CD4-positive, alpha-beta T cell (primary cell): ENCODE measurements around the gene PYM1. TPM values are rescaled to one million over a fixed set of nuclear protein-coding genes. Genes with fewer than 3 reads are reported as not detected.

Source experiments
- ATAC-seq: fragments of 200-7000 bp; cut with Tn5 transposase; one replicate; pipeline ENCODE4 v1.10.0; 2022; ENCODE audit warnings: mild to moderate bottlenecking; ENCODE audit not compliant: poor library complexity
- CTCF ChIA-PET: fragments of 350-600 bp; sonication (Branson Sonifier 250); formaldehyde crosslinking; loops from one replicate; lab custom pipeline; 2021; ENCODE audit warnings: antibody characterized with exemption, inconsistent platforms; lab: Charles Lee
- POLR2A ChIA-PET: fragments of 350-600 bp; sonication (Branson Sonifier 250); formaldehyde crosslinking; loops from one replicate; lab custom pipeline; 2021; ENCODE audit warnings: antibody characterized with exemption, inconsistent platforms; lab: Charles Lee
- DNase-seq, 14 experiments: peaks; one replicate each; pipeline ENCODE4 v3.0.0-alpha.2; 2013 to 2020; ENCODE audit warnings: mixed read lengths in 2 of 14
- H3K27ac ChIP-seq, 2 donors: one replicate each; pipeline versions ENCODE4 v1.5.1 to v1.7.0; 2013; ENCODE audit warnings: low read length in 2 of 2, low read depth in 1 of 2, mild to moderate bottlenecking in 1 of 2
- H3K27me3 ChIP-seq, 2 experiments: 1 replicate in 1 of 2; 2 replicates in 1 of 2; pipeline versions ENCODE4 v1.6.1 to v1.7.0; 2013; ENCODE audit warnings: low read length in 2 of 2, control low read depth in 1 of 2, mild to moderate bottlenecking in 1 of 2, moderate library complexity in 1 of 2; ENCODE audit not compliant: insufficient read depth in 2 of 2, control insufficient read depth in 1 of 2
- H3K36me3 ChIP-seq: one replicate; pipeline ENCODE4 v1.6.1; 2013; ENCODE audit warnings: low read length, control low read depth; ENCODE audit not compliant: insufficient read depth
- H3K4me1 ChIP-seq: one replicate; pipeline ENCODE4 v1.6.1; 2013; ENCODE audit warnings: low read length, control low read depth; ENCODE audit not compliant: insufficient read depth
- H3K4me3 ChIP-seq: one replicate; pipeline ENCODE4 v1.5.1; 2013; ENCODE audit warnings: mild to moderate bottlenecking, low read length, moderate library complexity
- H3K9me3 ChIP-seq, 2 experiments: 1 replicate in 1 of 2; 2 replicates in 1 of 2; pipeline versions ENCODE4 v1.6.1 to v1.7.0; 2013; ENCODE audit warnings: low read length in 2 of 2, mild to moderate bottlenecking in 2 of 2, control low read depth in 1 of 2, moderate library complexity in 1 of 2; ENCODE audit not compliant: control insufficient read depth in 1 of 2, insufficient read depth in 1 of 2
- H3K27ac Mint-ChIP-seq: one replicate; pipeline ENCODE4 v1.8.0; 2020; ENCODE audit warnings: mixed read lengths
- H3K27me3 Mint-ChIP-seq: one replicate; pipeline ENCODE4 v1.8.0; 2021; ENCODE audit warnings: mixed read lengths
- H3K36me3 Mint-ChIP-seq: one replicate; pipeline ENCODE4 v1.8.0; 2021; ENCODE audit warnings: low read depth, mixed read lengths
- H3K4me1 Mint-ChIP-seq: one replicate; pipeline ENCODE4 v1.8.0; 2021; ENCODE audit warnings: low read depth, mixed read lengths
- H3K4me3 Mint-ChIP-seq: one replicate; pipeline ENCODE4 v1.8.0; 2020; ENCODE audit warnings: mild to moderate bottlenecking, mixed read lengths
- H3K9me3 Mint-ChIP-seq: one replicate; pipeline ENCODE4 v1.8.0; 2020; ENCODE audit warnings: mixed read lengths
- CTCF ChIP-seq: fragments of 200-600 bp; IDR thresholded peaks from one replicate; pipeline ENCODE4 v1.8.0; 2022; ENCODE audit warnings: antibody characterized with exemption, mild to moderate bottlenecking
- intact Hi-C, 2 experiments: fragments of 100-400 bp; cut with DNase I in 1 of 2; cut with micrococcal nuclease in 1 of 2; formaldehyde crosslinking; loops; one replicate each; pipeline versions ENCODE4 v1.15.1 to v1.9.0; 2023 to 2025; cut with DNase I, micrococcal nuclease
- total RNA-seq, 174 experiments: library from RNA in 2 of 174; stranded (reverse) in 2 of 174; gene quantifications; one replicate each; pipeline ENCODE4 v1.2.3 and lab custom pipeline; 2021 to 2026

The PYM1 gene
- total RNA-seq, 2 experiments from 2014 or later = 13.7 to 16.7 TPM

- DNase-seq (no peak), ATAC-seq (no peak)
- Mint-ChIP-seq H3K4me3 (peak overlapping the region; percentile 40), H3K4me1 (peaks cover 88% of the 10 kb centered on the region), H3K36me3 (peaks cover 97% of the 10 kb centered on the region), H3K27ac (peak overlapping the region; percentile 97), H3K27me3 (no peaks in the 10 kb centered on the region), H3K9me3 (no peaks in the 10 kb centered on the region)
- Histone ChIP-seq H3K27ac (peak overlapping the region; percentile 50 to 70), H3K36me3 (peaks cover 100% of the 10 kb centered on the region), H3K4me3 (no peak overlapping the region), H3K4me1 (peaks cover 94% of the 10 kb centered on the region), H3K27me3 (no peaks in the 10 kb centered on the region), H3K9me3 (no peaks in the 10 kb centered on the region)
- no peak for TF ChIP-seq CTCF
- intact Hi-C loops = no loop called here
- CTCF ChIA-PET = interaction anchor here (5.4 kb wide), 1 partner anchor 10 kb away, joined by 86 read pairs; the partner anchor contains the start of genes DGKA and PYM1
- POLR2A ChIA-PET = interaction anchor here (3.3 to 18.6 kb wide), 3 partner anchors 10 to 120 kb away, joined by 57 to 251 read pairs (median 109); partner anchors contain the start of genes DGKA, ORMDL2, PYM1 and RAB5B
Observed at GRCh38 chr12:55937981-55938380, 10.3 kb upstream of the PYM1 start.

- peaks cover 85% of the 10 kb centered on the region for H3K36me3 ChIP-seq
- peaks cover 87% of the 10 kb centered on the region for H3K4me1 ChIP-seq
- peak in 7 of 14 experiments; percentile 24 to 59 (median 48) for DNase-seq
- Mint-ChIP-seq H3K4me1 (peaks cover 74% of the 10 kb centered on the region), H3K27ac (peak overlapping the region; percentile 97), H3K36me3 (peaks cover 93% of the 10 kb centered on the region), H3K27me3 (no peaks in the 10 kb centered on the region), H3K9me3 (no peaks in the 10 kb centered on the region), H3K4me3 (peak overlapping the region; percentile 99)
- peak overlapping the region; percentile 70 to 81 for H3K27ac ChIP-seq
- no peaks in the 10 kb centered on the region for H3K27me3 ChIP-seq
- H3K9me3 ChIP-seq = no peaks in the 10 kb centered on the region
- H3K4me3 ChIP-seq = peak overlapping the region; percentile 98
- TF ChIP-seq CTCF = no peak
- ChIA-PET POLR2A (interaction anchor here (0.8 to 18.6 kb wide), 13 partner anchors 9 to 206 kb away, joined by 3 to 251 read pairs (median 14); partner anchors contain the start of genes CD63, DNAJC14, ORMDL2 and PYM1), CTCF (interaction anchor here (0.7 to 6.6 kb wide), 10 partner anchors 9 to 211 kb away, joined by 3 to 31 read pairs (median 4); partner anchors contain the start of genes DNAJC14, PYM1 and RAB5B)
- ATAC-seq = peak; percentile 13
- intact Hi-C loops = no loop called here
Observed at GRCh38 chr12:55935738-55936151, 8.1 kb upstream of the PYM1 start.

- H3K4me3 ChIP-seq = peak overlapping the region; percentile 98
- H3K4me3 Mint-ChIP-seq = peak overlapping the region; percentile 99
- DNase-seq (no peak), ATAC-seq (no peak)
- peaks cover 80% of the 10 kb centered on the region for H3K4me1 ChIP-seq
- peak overlapping the region; percentile 70 to 81 for H3K27ac ChIP-seq
- intact Hi-C loops = loop anchor here in 1 of 2 experiments (5.0 kb wide), 1 partner anchor 108 kb away; the partner anchor contains the start of gene RPS26
- peak overlapping the region; percentile 97 for H3K27ac Mint-ChIP-seq
- CTCF ChIA-PET = interaction anchor here (0.6 to 6.6 kb wide), 6 partner anchors 8 to 210 kb away, joined by 3 to 31 read pairs (median 4); partner anchors contain the start of gene PYM1
- H3K27me3 ChIP-seq = no peaks in the 10 kb centered on the region
- POLR2A ChIA-PET = interaction anchor here (0.8 to 18.6 kb wide), 8 partner anchors 12 to 116 kb away, joined by 3 to 251 read pairs (median 28); partner anchors contain the start of genes DNAJC14, ORMDL2, RAB5B and SARNP
- peaks cover 69% of the 10 kb centered on the region for H3K4me1 Mint-ChIP-seq
- no peaks in the 10 kb centered on the region for H3K27me3 Mint-ChIP-seq
- H3K36me3 Mint-ChIP-seq = peaks cover 93% of the 10 kb centered on the region
- H3K9me3 Mint-ChIP-seq = no peaks in the 10 kb centered on the region
- H3K9me3 ChIP-seq = no peaks in the 10 kb centered on the region
- H3K36me3 ChIP-seq = peaks cover 75% of the 10 kb centered on the region
- no peak for TF ChIP-seq CTCF
Observed at GRCh38 chr12:55934773-55935172, 7.1 kb upstream of the PYM1 start.
